Suprapubic skin (tissue), 4 donors: Measurements from ENCODE around the gene RNF166. TPM values are rescaled to one million over a fixed set of nuclear protein-coding genes. Genes with fewer than 3 reads are reported as not detected.

ENCODE experiments used
- DNase-seq, 2 donors: peaks; one replicate each; pipeline ENCODE4 v3.0.0-alpha.2; 2019; ENCODE audit warnings: low spot score in 2 of 2
- H3K27ac ChIP-seq: fragments of 200-600 bp; sonication (generic); one replicate; pipeline ENCODE4 v1.5.1; 2019
- H3K27me3 ChIP-seq: fragments of 200-600 bp; sonication (generic); one replicate; pipeline ENCODE4 v1.5.1; 2019
- H3K36me3 ChIP-seq: fragments of 200-600 bp; sonication (generic); one replicate; pipeline ENCODE4 v1.5.1; 2019
- H3K4me1 ChIP-seq: fragments of 200-600 bp; sonication (generic); one replicate; pipeline ENCODE4 v1.5.1; 2019
- H3K4me3 ChIP-seq: fragments of 200-600 bp; sonication (generic); one replicate; pipeline ENCODE4 v1.5.1; 2019; ENCODE audit warnings: mild to moderate bottlenecking
- H3K9me3 ChIP-seq: fragments of 200-600 bp; sonication (generic); one replicate; pipeline ENCODE4 v1.5.1; 2019
- EP300 ChIP-seq: sonication (generic); formaldehyde crosslinking; IDR thresholded peaks from one replicate; pipeline ENCODE4 v1.6.1; 2017; ENCODE audit warnings: antibody characterized with exemption
- POLR2A ChIP-seq, 2 donors: fragments of 450-650 bp; IDR thresholded peaks; one replicate each; pipeline ENCODE4 v1.6.1; 2017; ENCODE audit warnings: antibody characterized with exemption in 2 of 2, mild to moderate bottlenecking in 2 of 2, moderate library complexity in 2 of 2
- POLR2AphosphoS5 ChIP-seq, 3 donors: sonication (generic); formaldehyde crosslinking; IDR thresholded peaks; one replicate each; pipeline ENCODE4 v1.6.1; 2017; ENCODE audit warnings: antibody characterized with exemption in 3 of 3
- WGBS: methylation state at CpG from one replicate; pipeline ENCODE4 v1.1.5; 2018; 5-methylcytosine and 5-hydroxymethylcytosine counted together
- total RNA-seq, 4 donors: library from RNA; depleted of rRNA; stranded (reverse); fragments of >200 nt; gene quantifications; one replicate each; pipeline ENCODE4 v1.1.0, GENCODE V29; 2016
- TF ChIP-seq, protein P1 (sequence below), 2 donors: fragments of 200-600 bp in 1 of 2; fragments of 450-650 bp in 1 of 2; sonication (generic) in 1 of 2; IDR thresholded peaks; one replicate each; pipeline ENCODE4 v1.5.1; 2016 to 2019; ENCODE audit warnings: antibody characterized with exemption in 2 of 2, mild to moderate bottlenecking in 1 of 2, moderate library complexity in 1 of 2

RNF166 gene
- total RNA-seq, 4 donors from 2014 or later, result 12.4 to 15.8 (median 14.6) TPM

GRCh38 chr16:88702371-88703210 lies 3.6 kb downstream of the RNF166 start:
- no peak overlapping the region for H3K4me3 ChIP-seq
- TF ChIP-seq, protein P1, sequence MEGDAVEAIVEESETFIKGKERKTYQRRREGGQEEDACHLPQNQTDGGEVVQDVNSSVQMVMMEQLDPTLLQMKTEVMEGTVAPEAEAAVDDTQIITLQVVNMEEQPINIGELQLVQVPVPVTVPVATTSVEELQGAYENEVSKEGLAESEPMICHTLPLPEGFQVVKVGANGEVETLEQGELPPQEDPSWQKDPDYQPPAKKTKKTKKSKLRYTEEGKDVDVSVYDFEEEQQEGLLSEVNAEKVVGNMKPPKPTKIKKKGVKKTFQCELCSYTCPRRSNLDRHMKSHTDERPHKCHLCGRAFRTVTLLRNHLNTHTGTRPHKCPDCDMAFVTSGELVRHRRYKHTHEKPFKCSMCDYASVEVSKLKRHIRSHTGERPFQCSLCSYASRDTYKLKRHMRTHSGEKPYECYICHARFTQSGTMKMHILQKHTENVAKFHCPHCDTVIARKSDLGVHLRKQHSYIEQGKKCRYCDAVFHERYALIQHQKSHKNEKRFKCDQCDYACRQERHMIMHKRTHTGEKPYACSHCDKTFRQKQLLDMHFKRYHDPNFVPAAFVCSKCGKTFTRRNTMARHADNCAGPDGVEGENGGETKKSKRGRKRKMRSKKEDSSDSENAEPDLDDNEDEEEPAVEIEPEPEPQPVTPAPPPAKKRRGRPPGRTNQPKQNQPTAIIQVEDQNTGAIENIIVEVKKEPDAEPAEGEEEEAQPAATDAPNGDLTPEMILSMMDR (IDR thresholded peaks at IDR 0.05), result no peak
- TF ChIP-seq POLR2A (IDR thresholded peaks at IDR 0.05) (no peak), EP300 (no peak), POLR2AphosphoS5 (IDR thresholded peaks at IDR 0.05) (no peak)
- no peaks in the 10 kb centered on the region for H3K27me3 ChIP-seq
- H3K36me3 ChIP-seq, result peaks cover 34% of the 10 kb centered on the region
- no peaks in the 10 kb centered on the region for H3K9me3 ChIP-seq
- H3K4me1 ChIP-seq, result peaks cover 60% of the 10 kb centered on the region
- 81% methylated on average over 29 of the region's 31 CpGs for WGBS
- DNase-seq, result no peak
- H3K27ac ChIP-seq, result no peak overlapping the region

DNA sequence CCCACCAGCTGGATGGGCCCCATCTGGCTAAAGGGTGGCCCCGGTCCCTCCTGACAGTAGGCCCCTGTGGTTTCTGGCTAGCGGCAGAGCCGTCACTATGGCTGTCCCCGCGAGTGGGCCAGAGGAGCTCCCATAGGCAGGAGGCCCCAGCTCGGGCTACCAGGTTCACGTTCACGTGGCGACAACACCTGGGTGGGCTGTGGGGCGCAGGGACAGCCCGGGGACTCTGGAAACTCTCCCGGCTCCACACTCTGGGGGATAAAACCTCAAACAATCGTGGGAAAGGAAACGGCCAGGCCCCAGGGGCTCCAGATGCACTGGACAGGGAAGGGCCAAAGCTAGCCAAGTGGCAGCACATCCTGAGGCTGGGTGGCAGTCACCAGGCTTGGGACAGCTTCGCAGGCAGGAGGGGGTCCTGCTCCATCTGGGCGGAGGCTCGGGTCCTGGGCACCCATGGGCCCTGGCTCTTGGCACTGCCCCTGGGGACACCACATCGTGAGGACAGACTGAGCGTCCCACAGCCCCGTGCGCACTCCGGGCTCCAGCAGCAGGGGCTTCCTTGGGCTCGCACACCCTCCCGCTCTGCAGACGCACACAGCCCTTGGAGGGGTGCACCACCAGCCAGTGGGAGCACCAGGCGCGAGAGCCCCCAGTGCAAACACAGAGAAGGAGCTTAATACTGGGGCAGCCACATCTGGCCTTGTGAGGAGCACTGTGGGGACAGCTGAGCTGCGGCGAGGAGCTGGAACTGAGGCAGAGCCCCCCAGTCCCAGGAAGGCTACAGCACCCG lies 4.4 kb downstream of the RNF166 start:
- DNase-seq, result no peak
- WGBS, result 64% methylated on average over 14 of the region's 30 CpGs
- H3K27me3 ChIP-seq, result no peaks in the 10 kb centered on the region
- H3K4me3 ChIP-seq, result peak overlapping the region; percentile 11
- TF ChIP-seq POLR2A (IDR thresholded peaks at IDR 0.05) (no peak), POLR2AphosphoS5 (IDR thresholded peaks at IDR 0.05) (no peak), EP300 (no peak)
- TF ChIP-seq, protein P1 (IDR thresholded peaks at IDR 0.05), result no peak
- peaks cover 42% of the 10 kb centered on the region for H3K36me3 ChIP-seq
- H3K27ac ChIP-seq, result no peak overlapping the region
- H3K9me3 ChIP-seq, result no peaks in the 10 kb centered on the region
- peaks cover 52% of the 10 kb centered on the region for H3K4me1 ChIP-seq

DNA sequence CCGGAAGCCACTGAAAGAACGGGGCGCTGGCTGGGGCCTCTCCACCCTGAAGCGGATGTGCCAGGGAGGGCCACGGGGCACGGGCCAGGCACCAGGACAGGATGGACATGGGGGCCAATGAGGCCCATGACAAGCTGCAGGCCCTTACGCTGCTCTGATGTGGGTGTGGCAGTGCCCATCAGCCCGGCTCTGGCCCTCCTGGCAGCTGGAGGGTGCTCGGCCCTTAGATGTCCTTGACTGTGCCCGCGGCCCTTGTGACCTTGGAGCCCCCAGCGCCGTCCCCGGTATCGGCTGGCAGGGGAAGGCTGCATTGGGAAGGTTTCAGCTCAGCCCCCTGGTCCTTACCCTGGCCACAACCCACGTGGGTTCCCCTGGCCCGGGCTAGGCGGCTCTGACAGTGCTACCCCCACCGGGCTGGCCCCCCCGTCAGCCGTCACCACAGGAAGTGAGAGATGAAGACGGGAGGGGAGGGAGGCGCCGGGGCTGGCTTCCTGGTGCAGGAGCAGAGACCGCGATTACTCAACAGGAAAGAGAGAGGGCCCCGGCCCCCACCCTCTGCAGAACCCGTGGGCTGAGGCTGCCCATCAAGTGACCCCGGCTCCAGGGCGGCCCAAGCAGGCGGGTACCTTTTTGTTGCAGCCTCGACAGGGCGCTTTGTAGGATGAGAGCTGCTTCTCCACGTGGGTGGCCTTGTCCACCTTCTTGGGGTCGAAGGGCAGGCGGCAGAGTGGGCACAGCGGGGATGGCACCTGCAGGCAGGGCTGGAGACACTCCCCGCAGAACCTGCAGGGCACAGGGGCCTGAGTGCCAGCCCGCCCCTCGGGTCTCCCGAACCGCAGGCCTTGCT lies 5.3 kb downstream of the RNF166 start:
- WGBS, result 66% methylated on average over 17 of the region's 42 CpGs
- peak; percentile 93 to 97 for DNase-seq
- Histone ChIP-seq H3K4me3 (peak overlapping the region; percentile 11), H3K9me3 (no peaks in the 10 kb centered on the region), H3K27me3 (no peaks in the 10 kb centered on the region), H3K27ac (no peak overlapping the region), H3K4me1 (peaks cover 49% of the 10 kb centered on the region), H3K36me3 (peaks cover 51% of the 10 kb centered on the region)
- TF ChIP-seq POLR2AphosphoS5 (IDR thresholded peaks at IDR 0.05) (no peak), POLR2A (IDR thresholded peaks at IDR 0.05) (no peak), EP300 (no peak)
- TF ChIP-seq, protein P1 (IDR thresholded peaks at IDR 0.05), result no peak

DNA sequence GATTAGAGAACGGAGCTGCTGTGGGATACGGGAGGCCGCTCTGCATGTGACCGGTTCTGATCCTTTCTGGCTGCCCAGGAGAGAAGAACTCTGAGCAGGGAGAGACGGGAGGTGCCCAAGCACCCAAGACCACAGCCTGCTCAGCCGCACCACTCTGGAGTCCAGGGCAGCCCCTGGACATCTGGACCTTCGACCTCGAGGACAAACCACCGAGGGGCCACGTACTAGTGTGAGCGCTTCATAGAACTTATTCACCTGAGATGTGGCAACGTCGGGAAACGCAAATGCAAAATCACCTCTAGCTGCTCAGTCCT lies 5.9 kb downstream of the RNF166 start:
- DNase-seq, result no peak
- TF ChIP-seq POLR2A (IDR thresholded peaks at IDR 0.05) (no peak), POLR2AphosphoS5 (IDR thresholded peaks at IDR 0.05) (no peak)
- TF ChIP-seq, protein P1 (IDR thresholded peaks at IDR 0.05), result no peak
- WGBS, result 71% methylated on average over 7 of the region's 14 CpGs
- H3K27ac ChIP-seq, result no peak overlapping the region
- H3K4me3 ChIP-seq, result no peak overlapping the region
- H3K36me3 ChIP-seq, result peaks cover 54% of the 10 kb centered on the region
- peaks cover 44% of the 10 kb centered on the region for H3K4me1 ChIP-seq
- H3K9me3 ChIP-seq, result no peaks in the 10 kb centered on the region
- no peaks in the 10 kb centered on the region for H3K27me3 ChIP-seq
